Endothelial cell of umbilical vein (primary cell): ENCODE measurements around the gene TAP2. TPM values are rescaled to one million over a fixed set of nuclear protein-coding genes. Genes with fewer than 3 reads are reported as not detected.

ENCODE experiments used
- BruUV-seq: library from RNA; stranded (reverse); fragments of 400-500 nt; replicated peaks from 2 replicates; lab custom pipeline; 2021; lab: Mats Ljungman, UMichigan
- CTCF ChIA-PET: fragments of 300-600, 350-600 bp; sonication (Branson Sonifier 250); formaldehyde crosslinking; loops from one replicate; lab custom pipeline; 2021; ENCODE audit warnings: antibody characterized with exemption, inconsistent platforms; lab: Charles Lee
- POLR2A ChIA-PET: fragments of 300-600, 350-600 bp; sonication (Branson Sonifier 250); formaldehyde crosslinking; loops from one replicate; lab custom pipeline; 2021; ENCODE audit warnings: antibody characterized with exemption, inconsistent platforms; lab: Charles Lee
- DNase-seq: peaks from one replicate; pipeline ENCODE4 v3.0.0-alpha.2; 2011; ENCODE audit warnings: low read depth, low spot score
- FAIRE-seq: peaks from 2 replicates; lab custom pipeline; 2011; peaks lifted over from hg19 to GRCh38; lab: Jason Lieb, UNC
- H2AFZ ChIP-seq: 2 replicates; pipeline ENCODE4 v1.6.0; 2012; ENCODE audit warnings: low read depth, low read length, control low read depth, inconsistent platforms
- H3K27ac ChIP-seq: 2 replicates; pipeline ENCODE4 v1.5.1; 2011; ENCODE audit warnings: low read depth, mild to moderate bottlenecking, control low read depth, low read length, moderate library complexity; ENCODE audit not compliant: insufficient read depth
- H3K27me3 ChIP-seq, 2 experiments: 2 replicates each; pipeline versions ENCODE4 v1.6.0 to v1.6.1; 2011; ENCODE audit warnings: low read length in 2 of 2, mixed read lengths in 1 of 2; ENCODE audit not compliant: control insufficient read depth in 2 of 2, insufficient read depth in 2 of 2
- H3K36me3 ChIP-seq, 2 experiments: 2 replicates in 1 of 2; 3 replicates in 1 of 2; pipeline ENCODE4 v1.5.1; 2011; ENCODE audit warnings: low read length in 2 of 2, mild to moderate bottlenecking in 1 of 2, moderate library complexity in 1 of 2; ENCODE audit not compliant: control insufficient read depth in 2 of 2, insufficient read depth in 2 of 2; ENCODE audit errors: extremely low read depth in 1 of 2
- H3K4me1 ChIP-seq: 3 replicates; pipeline ENCODE4 v1.5.1; 2011; ENCODE audit warnings: mild to moderate bottlenecking, low read length; ENCODE audit not compliant: control insufficient read depth, insufficient read depth; ENCODE audit errors: extremely low read depth
- H3K4me2 ChIP-seq: 2 replicates; pipeline ENCODE4 v1.6.1; 2011; ENCODE audit warnings: low read length, control low read depth, mixed read lengths; ENCODE audit not compliant: insufficient read depth
- H3K4me3 ChIP-seq, 3 experiments: fragments of 200-600 bp in 1 of 3; sonication (generic), shearing (Covaris generic) in 1 of 3; replicated peaks in 1 of 3; 2 replicates each; pipeline ENCODE4 v1.5.1; 2011 to 2016; ENCODE audit warnings: control low read depth in 3 of 3, low read length in 3 of 3, mild to moderate bottlenecking in 2 of 3, inconsistent platforms in 1 of 3, low read depth in 1 of 3, moderate library complexity in 1 of 3; ENCODE audit not compliant: insufficient read depth in 1 of 3
- H3K79me2 ChIP-seq: 2 replicates; pipeline ENCODE4 v1.6.0; 2012; ENCODE audit warnings: low read length, inconsistent platforms; ENCODE audit not compliant: control insufficient read depth, insufficient read depth
- H3K9ac ChIP-seq: replicated peaks from 2 replicates; pipeline ENCODE3; 2011; ENCODE audit warnings: low read length, control low read depth; ENCODE audit not compliant: insufficient read depth; ENCODE audit errors: extremely low read depth
- H3K9me1 ChIP-seq: replicated peaks from 3 replicates; pipeline ENCODE4 v1.6.0; 2011; ENCODE audit warnings: mild to moderate bottlenecking, low read length; ENCODE audit not compliant: control insufficient read depth, insufficient read depth; ENCODE audit errors: extremely low read depth
- H3K9me3 ChIP-seq: replicated peaks from 2 replicates; pipeline ENCODE4 v1.5.1; 2012; ENCODE audit warnings: low read length, inconsistent platforms; ENCODE audit not compliant: control insufficient read depth, insufficient read depth
- H4K20me1 ChIP-seq: replicated peaks from 2 replicates; pipeline ENCODE3; 2011; ENCODE audit warnings: mild to moderate bottlenecking, low read length; ENCODE audit not compliant: control insufficient read depth, insufficient read depth; ENCODE audit errors: extremely low read depth
- CTCF ChIP-seq, 2 donors: IDR thresholded peaks; 1 replicate in 1 of 2; 2 replicates in 1 of 2; pipeline ENCODE4 v1.5.1; 2011; ENCODE audit warnings: low read length in 2 of 2, mild to moderate bottlenecking in 2 of 2, moderate library complexity in 2 of 2, control low read depth in 1 of 2, inconsistent platforms in 1 of 2, low read depth in 1 of 2; ENCODE audit not compliant: insufficient read depth in 1 of 2; ENCODE audit errors: extremely low read depth in 1 of 2
- EZH2 ChIP-seq: IDR thresholded peaks from 2 replicates; pipeline ENCODE4 v1.6.1; 2012; ENCODE audit warnings: borderline replicate concordance, low read depth, mild to moderate bottlenecking, moderate library complexity, low read length, inconsistent platforms; ENCODE audit not compliant: severe bottlenecking
- GATA2 ChIP-seq: IDR thresholded peaks from 2 replicates; pipeline ENCODE4 v1.7.0; 2011; ENCODE audit warnings: low read depth, mild to moderate bottlenecking, moderate library complexity, mixed read lengths, low read length; ENCODE audit not compliant: insufficient read length, insufficient read depth
- JUN ChIP-seq: IDR thresholded peaks from 2 replicates; pipeline ENCODE4 v1.6.1; 2011; ENCODE audit warnings: borderline replicate concordance, low read depth; ENCODE audit not compliant: insufficient read length, insufficient read depth
- MYC ChIP-seq: IDR thresholded peaks from one replicate; pipeline ENCODE4 v1.6.1; 2011; ENCODE audit warnings: mild to moderate bottlenecking, low read depth, low read length
- POLR2A ChIP-seq: IDR thresholded peaks from 2 replicates; pipeline ENCODE4 v1.6.1; 2012; ENCODE audit warnings: low read depth, mild to moderate bottlenecking, control low read depth, low read length
- dilution Hi-C: fragments of 300-500 bp; cut with MboI; formaldehyde crosslinking; loops from one replicate; pipeline ENCODE4 v1.15.0; 2019; ENCODE audit warnings: low sequenced_read_pairs; ENCODE audit not compliant: extremely low pct_ligation_motif_present
- intact Hi-C: fragments of 100-400 bp; cut with micrococcal nuclease; formaldehyde crosslinking; loops from one replicate; pipeline ENCODE4 v1.10.0; 2022
- polyA plus RNA-seq, 4 experiments: library from polyadenylated mRNA; depleted of rRNA in 3 of 4; stranded (reverse) in 3 of 4; unstranded in 1 of 4; fragments of >200 nt; gene quantifications; 2 replicates each; pipeline versions ENCODE4 v1.2.1 to v1.2.3, GENCODE V29; 2011 to 2012; ENCODE audit warnings: missing spikeins in 1 of 4
- total RNA-seq: library from RNA; stranded (reverse); gene quantifications from 2 replicates; pipeline ENCODE4 v1.2.3, GENCODE V29; 2021
- TF ChIP-seq, protein P1 (sequence below): IDR thresholded peaks from 2 replicates; pipeline ENCODE4 v1.6.1; 2011; ENCODE audit not compliant: insufficient read depth, insufficient read length

TAP2 gene
- total and polyA plus RNA-seq, 2 donors (not counting 3 experiments of a cell fraction or from before 2014, with no cell fraction given) = 18.4 to 57.8 TPM

DNA sequence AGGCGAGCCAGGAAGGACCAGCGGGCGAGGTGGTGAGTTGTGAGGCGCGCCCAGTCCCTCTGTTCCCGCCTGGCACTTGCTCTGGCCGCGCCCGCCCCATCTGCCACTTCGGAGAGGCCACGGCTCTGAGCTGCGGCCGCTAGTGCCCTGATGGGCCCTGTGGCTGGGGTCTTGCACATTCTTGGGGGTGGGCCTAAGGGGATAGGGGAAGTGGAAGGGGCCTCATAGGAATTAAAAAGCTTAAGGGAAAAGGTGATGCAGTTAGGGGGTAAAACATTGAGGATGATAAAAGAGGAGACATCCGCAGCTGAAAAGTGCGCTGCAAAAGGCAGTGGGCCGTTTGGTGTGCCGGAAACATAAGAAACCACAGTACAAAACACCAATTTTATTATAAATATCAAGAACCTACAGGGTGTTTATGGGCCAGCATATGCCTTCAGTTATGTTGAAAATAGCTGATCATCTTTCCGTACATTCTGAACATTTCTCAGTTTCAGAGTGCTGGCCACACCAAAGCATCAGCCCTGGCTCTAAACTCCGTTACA, 6.4 kb upstream of the TAP2 start:
- Histone ChIP-seq H3K4me2 (peak overlapping the region; percentile 73), H3K9me1 (no peaks in the 10 kb centered on the region), H3K9ac (no peak overlapping the region), H4K20me1 (no peaks in the 10 kb centered on the region), H2AFZ (peak overlapping the region; percentile 11), H3K4me3 (no peak overlapping the region), H3K79me2 (no peaks in the 10 kb centered on the region), H3K4me1 (peaks cover 5% of the 10 kb centered on the region), H3K36me3 (no peaks in the 10 kb centered on the region), H3K27ac (no peak overlapping the region), H3K27me3 (no peaks in the 10 kb centered on the region), H3K9me3 (no peaks in the 10 kb centered on the region)
- dilution Hi-C loops (no loop called here), intact Hi-C loops (loop anchor here (1.0 to 5.0 kb wide), 2 partner anchors 8 to 127 kb away; partner anchors contain the start of gene TAP1)
- TF ChIP-seq CTCF (IDR thresholded peaks at IDR 0.05; ENCODE audit: extremely low read depth in 1 of 2, insufficient read depth in 1 of 2, low read depth in 1 of 2, low read length in 2 of 2) = no peak
- TF ChIP-seq GATA2 = no peak
- no peak for TF ChIP-seq JUN
- no peak for TF ChIP-seq MYC
- TF ChIP-seq, protein P1, sequence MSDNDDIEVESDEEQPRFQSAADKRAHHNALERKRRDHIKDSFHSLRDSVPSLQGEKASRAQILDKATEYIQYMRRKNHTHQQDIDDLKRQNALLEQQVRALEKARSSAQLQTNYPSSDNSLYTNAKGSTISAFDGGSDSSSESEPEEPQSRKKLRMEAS = no peak
- TF ChIP-seq EZH2 = no peak
- no peak for TF ChIP-seq POLR2A
- ChIA-PET POLR2A (interaction anchor here (1.2 kb wide), 1 partner anchor 127 kb away, joined by 4 read pairs; no protein-coding TSS in a partner anchor), CTCF (interaction anchor here (1.4 to 11.0 kb wide), 4 partner anchors 9 to 144 kb away, joined by 3 to 397 read pairs (median 14); partner anchors contain the start of genes PSMB9 and TAP1)
- no TSS peak for BruUV-seq
- DNase-seq (no peak), FAIRE-seq (no peak)
